Measurements from ENCODE around the gene PCMTD2.

- TF ChIP-seq CTCF (IDR thresholded peaks at IDR 0.05 in 4 of 5, conservative IDR thresholded peaks at IDR 0.05 in 1 of 5) (no peak), POLR2A (IDR thresholded peaks at IDR 0.05) (no peak)
Observed at GRCh38 chr20:64212755-64213154, 42.8 kb upstream of the PCMTD2 start.
